HG03378 (cell line): ENCODE results near the gene SKIL.
A peak's percentile ranks its signal among the peaks of the same experiment; 100 is the strongest.

Experiments
- ATAC-seq: cut with Tn5 transposase; IDR thresholded peaks from one replicate; pipeline ENCODE4 v1.9.1; 2021; ENCODE audit warnings: mild to moderate bottlenecking, moderate library complexity; ENCODE audit not compliant: unreplicated experiment

The SKIL gene

DNA sequence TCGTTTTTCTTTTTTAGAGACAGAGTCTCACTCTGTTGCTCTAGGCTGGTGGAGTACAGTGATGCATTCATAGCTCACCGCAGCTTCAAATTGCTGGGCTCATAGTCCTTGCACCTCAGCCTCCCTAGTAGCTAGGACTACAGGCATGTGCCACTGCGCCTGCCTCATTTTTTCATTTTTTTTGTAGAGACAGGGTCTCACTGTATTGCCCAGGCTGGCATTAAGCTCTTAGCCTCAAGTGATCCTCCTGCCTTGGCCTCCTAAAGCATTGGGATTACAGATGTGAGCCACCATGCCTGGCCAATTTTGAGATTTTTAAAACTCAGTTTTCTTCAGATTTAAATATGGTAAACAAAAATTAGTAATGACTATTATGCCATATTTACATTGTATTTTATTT, 29.0 kb downstream of the SKIL start:
- no peak for ATAC-seq

- ATAC-seq, result no peak
Measured at GRCh38 chr3:170387950-170388349, 30.4 kb downstream of the SKIL start.

GRCh38 chr3:170391108-170391507, 33.6 kb downstream of the SKIL start:
- ATAC-seq, result no peak

DNA sequence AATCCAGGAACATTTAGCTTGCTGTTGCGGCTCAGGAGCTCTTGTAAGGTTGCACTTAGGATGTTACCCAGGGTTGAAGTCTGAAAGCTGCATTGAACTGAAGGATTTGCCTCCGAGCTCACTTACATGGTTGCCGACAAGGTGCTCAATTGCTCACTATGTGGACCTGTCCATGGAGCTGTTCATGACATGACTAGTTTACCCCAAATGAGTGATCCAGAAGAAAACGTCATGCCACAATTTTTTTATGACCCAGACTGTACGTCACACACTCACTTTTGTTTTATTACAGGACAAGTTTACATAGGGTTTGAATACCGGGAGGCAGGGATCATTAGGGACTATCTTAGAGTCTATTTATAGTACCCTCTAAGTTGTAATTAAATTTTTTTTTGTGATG, 40.2 kb downstream of the SKIL start:
- no peak for ATAC-seq

- no peak for ATAC-seq
Measured at GRCh38 chr3:170405101-170405500, 47.6 kb downstream of the SKIL start.

DNA sequence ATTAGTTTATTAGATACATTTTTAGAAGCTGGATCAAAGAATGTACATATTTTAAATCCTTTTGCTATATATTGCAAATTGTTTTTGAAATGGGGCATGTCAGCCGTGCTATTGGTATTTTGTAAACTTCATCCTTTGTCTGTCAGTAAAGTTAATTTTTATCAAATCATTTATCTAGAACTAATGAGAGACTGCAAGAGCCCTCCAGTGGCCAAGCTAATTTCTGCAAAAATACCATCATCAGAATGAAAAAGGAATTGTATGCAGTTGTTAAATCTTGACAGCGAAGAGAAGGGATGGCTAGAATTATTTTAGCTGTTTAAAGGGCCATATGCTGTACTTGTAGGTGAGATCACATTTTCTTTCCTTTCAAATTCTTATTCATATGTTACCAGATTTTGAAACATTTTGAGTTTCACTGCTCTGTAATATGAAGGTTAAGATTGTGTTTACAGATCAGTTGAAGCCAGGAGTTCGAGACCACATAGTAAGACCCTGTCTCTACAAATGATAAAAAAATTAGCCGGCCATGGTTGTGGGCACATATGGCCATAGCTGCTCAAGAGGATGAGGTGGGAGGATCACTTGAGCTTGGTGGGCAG, 53.0 kb downstream of the SKIL start:
- ATAC-seq, result no peak

GRCh38 chr3:170413291-170413690, 55.8 kb downstream of the SKIL start:
- ATAC-seq, result no peak

DNA sequence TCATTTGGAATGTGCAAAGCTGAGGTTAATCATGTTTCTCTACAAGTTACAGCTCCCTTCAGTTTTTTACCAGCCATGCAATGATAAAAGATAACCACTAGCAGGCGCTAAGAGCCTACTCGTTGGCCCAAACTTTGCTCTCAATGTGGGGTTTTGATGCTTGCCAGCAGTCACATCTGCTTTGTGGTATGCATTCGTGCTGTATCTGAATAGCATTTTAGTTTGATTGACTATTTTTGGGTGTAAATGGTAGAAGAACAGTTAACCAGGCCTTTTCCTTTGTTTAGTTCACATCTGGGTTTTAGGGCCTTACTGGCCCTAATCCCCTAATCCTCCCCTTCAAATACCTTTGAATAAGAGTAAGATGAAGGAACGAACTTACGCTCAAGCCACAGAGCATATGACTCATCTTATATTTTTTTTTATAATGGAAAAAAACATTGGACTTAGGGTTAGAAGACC, 56.7 kb downstream of the SKIL start:
- no peak for ATAC-seq

- ATAC-seq, result no peak
Measured at GRCh38 chr3:170417090-170417489, 59.6 kb downstream of the SKIL start.

DNA sequence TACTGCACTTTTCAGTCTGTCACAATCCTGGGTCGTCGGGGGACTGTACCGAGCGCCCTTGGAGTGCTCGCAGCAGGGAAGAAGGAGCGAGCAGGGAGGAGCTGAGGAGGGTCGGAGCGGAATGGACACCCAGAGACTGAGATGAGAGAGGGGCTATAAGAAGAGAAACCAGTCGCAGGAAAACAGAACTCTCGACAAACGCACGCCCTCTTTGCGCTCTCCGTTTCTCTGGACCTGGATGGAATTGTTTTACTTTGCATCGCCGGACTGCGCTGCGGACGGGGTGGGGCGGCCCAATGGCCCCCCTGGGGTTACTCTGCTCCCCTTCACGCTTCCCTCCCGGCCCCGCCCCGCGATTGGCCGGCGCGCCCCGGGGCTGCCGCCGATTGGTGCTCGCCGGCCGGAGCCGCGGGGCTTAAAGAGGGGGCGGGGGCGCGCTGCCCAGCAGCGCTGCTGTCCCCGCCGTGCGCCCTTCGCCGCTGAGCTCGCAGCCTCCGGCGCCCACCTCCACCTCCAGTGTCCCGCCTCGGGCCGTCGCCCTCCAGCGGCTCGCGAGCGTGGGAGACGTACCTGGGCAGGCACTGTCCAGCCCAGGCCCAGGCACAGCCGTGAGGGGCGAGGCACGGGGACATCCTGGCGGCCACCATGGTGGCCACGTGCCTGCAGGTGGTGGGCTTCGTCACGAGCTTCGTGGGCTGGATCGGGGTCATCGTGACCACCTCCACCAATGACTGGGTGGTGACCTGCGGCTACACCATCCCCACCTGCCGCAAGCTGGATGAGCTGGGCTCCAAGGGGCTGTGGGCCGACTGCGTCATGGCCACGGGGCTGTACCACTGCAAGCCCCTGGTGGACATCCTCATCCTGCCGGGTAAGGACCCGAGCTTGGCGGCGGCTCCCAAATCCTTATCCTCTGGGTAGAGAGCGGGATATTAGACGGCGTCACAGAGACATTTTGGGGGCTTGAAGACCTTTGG, 61.2 kb downstream of the SKIL start, which contains the start of gene CLDN11:
TSS of gene CLDN11 (plus strand) at position 447 of the 977 bp plus-strand sequence. CDS start at position 646, 199 bp downstream.
- ATAC-seq, result no peak

DNA sequence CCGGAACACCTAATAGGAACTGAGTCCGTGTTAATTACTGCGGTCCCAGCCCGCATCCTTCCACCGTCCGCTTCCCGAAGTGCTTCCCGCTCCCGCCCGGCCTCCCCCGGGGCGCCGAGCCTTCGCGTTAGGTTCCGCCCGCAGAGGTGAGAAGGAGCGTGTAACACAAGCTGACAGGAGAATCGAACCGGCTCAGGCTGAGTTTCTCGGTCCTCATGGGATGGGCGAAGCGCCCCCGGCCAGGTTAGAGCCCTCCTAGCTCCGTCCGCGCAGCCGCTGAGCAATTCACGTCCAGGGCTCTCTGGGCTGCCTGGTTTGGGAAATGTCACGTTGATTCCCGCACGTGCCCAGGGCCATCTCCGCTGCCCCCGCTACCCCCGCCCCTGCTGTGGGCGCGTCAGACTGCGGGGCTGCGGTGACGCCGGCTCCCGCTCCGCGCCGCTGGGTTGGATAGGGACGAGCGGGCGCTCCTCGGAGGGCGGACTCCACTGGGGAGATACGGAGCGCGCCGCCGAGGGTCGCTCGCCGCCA, 62.1 kb downstream of the SKIL start:
- no peak for ATAC-seq

DNA sequence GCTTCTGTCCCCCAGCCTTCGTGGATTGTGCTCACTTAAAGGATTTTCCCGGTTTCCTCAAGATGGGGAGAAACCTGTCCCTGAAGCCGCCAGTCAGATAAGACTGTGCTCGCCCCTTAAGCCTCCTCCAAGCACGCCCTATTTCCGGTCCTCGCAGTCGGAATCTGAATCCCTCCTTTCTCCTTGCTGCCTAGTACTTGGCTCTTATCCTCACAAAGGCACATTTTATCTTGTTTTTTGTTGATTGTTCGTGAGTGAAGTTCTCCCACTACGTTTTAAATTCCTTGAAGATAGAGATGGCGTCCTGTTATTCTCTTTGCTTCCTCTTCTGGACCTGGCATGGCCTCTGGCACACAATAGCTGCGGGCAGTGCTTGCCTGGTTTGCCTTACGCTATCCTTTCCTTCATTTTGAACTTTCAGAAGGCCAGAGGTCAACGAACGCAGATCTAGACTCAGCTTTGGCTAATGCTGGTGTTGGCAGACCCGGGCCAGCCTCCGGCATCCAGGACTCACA, 62.8 kb downstream of the SKIL start:
- ATAC-seq, result no peak

DNA sequence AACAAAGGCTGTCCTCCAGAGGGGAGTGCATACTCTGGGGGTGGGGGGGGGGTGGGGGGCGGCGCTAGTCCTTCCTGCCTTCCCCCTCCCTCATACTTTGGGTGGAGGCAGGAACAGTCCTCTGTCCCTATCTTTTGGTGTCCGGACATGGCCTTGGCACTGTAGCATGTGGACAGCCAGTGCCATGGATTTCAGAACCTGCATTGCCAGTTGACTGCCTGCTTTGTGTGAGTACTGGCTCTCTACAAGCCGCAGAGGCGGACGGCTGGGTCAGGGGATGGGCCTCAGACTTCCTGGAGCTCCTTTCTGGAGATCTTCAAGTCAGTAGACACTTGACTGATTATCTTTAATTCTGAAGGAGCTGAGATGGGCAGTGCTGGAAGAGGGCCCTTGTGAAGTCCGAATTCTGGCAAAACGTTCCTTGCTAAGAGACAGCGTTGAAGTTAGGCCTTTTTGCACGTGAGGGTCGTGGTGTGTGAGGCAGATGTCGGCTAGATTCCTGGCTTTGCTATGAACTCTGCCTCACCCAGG, 63.7 kb downstream of the SKIL start:
- ATAC-seq, result no peak

DNA sequence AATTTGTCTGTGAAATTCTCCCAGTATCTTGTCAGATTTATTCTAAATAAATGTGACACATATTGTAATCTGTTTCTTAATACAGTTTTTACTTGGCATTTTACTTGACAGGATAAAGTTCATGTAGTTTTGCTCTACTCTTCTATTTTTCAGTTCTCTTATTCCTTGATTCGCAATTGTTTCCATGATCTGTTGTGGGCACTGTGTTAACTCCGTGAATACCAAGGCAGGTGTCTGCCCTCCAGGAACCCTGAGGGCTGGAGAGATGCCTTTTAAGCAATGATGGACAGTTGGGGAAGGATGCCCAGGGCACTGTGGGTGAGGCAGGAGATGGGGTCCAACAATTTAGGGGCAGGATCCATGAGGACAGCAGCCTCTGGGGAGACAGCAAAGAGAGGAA, 64.2 kb downstream of the SKIL start:
- no peak for ATAC-seq

DNA sequence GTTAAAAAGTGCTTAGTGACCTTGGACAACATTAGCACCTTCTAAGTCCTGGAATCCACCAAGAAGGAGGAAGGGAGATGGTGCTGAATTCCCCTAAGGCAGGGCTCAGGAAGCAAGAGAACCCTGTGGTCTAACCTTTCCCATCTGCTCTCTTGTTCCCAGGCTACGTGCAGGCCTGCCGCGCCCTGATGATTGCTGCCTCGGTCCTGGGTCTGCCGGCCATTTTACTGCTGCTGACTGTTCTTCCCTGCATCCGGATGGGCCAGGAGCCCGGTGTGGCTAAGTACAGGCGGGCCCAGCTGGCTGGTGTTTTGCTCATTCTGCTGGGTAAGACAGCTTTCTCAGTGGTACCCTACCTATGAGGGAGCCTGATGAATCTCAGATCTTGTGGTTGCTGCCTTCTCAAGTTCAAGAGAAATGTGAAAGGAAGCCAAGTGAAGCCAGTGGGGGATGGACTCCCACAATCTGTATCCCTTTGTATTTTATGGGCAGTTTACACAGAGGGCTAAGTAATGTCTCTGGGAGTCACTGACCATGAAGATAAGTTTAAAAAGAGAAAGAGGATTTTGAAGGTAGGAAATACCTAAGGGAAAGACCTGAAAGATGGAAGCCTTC, 65.6 kb downstream of the SKIL start:
- no peak for ATAC-seq

- ATAC-seq, result no peak
Measured at GRCh38 chr3:170424879-170425278, 67.4 kb downstream of the SKIL start.

DNA sequence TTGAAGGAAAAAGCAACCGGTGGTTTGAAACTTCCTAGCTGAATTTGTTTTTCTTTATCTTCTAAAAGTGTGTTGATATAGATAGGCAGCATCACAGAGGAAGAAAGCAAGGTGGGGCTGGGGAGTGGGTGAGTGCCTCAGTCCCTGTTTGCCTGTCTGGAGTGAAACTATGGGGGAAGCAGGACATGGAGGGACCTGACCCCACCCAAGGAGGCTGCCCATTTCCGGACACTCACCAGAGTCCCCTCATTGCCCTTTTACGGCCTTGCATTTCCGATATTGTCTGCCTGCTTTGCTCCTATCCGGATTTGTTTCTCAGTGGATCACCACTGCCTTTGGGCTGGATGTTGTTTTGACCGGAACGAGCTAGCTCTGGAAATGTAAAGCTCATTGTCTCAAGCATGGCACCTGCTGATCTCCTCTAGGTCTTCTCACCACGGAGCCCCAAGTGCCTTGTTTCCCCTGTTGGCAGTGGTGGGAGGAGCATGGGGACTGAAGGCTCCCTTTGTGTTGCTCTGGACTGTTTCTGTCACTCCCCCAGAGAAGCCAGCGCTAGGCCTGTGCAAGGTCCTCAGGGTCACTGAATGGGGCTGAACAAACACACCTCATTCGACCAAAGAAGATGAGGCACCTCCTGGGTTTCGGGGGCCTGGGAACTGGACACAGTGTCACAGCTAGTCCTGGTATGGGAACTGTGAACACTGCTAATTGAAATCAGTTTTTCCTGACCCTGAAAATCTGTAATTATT, 68.2 kb downstream of the SKIL start:
- no peak for ATAC-seq

- no peak for ATAC-seq
Measured at GRCh38 chr3:170426240-170426797, 68.8 kb downstream of the SKIL start.

GRCh38 chr3:170428095-170428494, 70.6 kb downstream of the SKIL start:
- ATAC-seq, result no peak

GRCh38 chr3:170429050-170429449, 71.5 kb downstream of the SKIL start:
- ATAC-seq, result peak; percentile 73
